Left renal pelvis (tissue), 4 donors: Measurements from ENCODE around the gene XPO1. TPM values are rescaled to one million over a fixed set of nuclear protein-coding genes. Genes with fewer than 3 reads are reported as not detected.
"Not testable (repeated sequence)": the region's sequence is repeated elsewhere in the genome, so short reads cannot be mapped to it uniquely, and the experiment has no call there.

ENCODE experiments used
- DNase-seq, 4 donors: peaks; one replicate each; pipeline ENCODE4 v3.0.0-alpha.2; 2013; ENCODE audit warnings: low read depth in 4 of 4, low spot score in 3 of 4
- polyA plus RNA-seq, 4 donors: library from polyadenylated mRNA; unstranded; fragments of 120-200 nt; gene quantifications; one replicate each; pipeline ENCODE4 v1.2.1, GENCODE V29; 2013; ENCODE audit not compliant: insufficient read length in 4 of 4

The XPO1 gene, protein sequence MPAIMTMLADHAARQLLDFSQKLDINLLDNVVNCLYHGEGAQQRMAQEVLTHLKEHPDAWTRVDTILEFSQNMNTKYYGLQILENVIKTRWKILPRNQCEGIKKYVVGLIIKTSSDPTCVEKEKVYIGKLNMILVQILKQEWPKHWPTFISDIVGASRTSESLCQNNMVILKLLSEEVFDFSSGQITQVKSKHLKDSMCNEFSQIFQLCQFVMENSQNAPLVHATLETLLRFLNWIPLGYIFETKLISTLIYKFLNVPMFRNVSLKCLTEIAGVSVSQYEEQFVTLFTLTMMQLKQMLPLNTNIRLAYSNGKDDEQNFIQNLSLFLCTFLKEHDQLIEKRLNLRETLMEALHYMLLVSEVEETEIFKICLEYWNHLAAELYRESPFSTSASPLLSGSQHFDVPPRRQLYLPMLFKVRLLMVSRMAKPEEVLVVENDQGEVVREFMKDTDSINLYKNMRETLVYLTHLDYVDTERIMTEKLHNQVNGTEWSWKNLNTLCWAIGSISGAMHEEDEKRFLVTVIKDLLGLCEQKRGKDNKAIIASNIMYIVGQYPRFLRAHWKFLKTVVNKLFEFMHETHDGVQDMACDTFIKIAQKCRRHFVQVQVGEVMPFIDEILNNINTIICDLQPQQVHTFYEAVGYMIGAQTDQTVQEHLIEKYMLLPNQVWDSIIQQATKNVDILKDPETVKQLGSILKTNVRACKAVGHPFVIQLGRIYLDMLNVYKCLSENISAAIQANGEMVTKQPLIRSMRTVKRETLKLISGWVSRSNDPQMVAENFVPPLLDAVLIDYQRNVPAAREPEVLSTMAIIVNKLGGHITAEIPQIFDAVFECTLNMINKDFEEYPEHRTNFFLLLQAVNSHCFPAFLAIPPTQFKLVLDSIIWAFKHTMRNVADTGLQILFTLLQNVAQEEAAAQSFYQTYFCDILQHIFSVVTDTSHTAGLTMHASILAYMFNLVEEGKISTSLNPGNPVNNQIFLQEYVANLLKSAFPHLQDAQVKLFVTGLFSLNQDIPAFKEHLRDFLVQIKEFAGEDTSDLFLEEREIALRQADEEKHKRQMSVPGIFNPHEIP (N-terminal part only)
- 100 to 1,000 TPM; 206 to 265 (median 257) TPM for polyA plus RNA-seq

DNA sequence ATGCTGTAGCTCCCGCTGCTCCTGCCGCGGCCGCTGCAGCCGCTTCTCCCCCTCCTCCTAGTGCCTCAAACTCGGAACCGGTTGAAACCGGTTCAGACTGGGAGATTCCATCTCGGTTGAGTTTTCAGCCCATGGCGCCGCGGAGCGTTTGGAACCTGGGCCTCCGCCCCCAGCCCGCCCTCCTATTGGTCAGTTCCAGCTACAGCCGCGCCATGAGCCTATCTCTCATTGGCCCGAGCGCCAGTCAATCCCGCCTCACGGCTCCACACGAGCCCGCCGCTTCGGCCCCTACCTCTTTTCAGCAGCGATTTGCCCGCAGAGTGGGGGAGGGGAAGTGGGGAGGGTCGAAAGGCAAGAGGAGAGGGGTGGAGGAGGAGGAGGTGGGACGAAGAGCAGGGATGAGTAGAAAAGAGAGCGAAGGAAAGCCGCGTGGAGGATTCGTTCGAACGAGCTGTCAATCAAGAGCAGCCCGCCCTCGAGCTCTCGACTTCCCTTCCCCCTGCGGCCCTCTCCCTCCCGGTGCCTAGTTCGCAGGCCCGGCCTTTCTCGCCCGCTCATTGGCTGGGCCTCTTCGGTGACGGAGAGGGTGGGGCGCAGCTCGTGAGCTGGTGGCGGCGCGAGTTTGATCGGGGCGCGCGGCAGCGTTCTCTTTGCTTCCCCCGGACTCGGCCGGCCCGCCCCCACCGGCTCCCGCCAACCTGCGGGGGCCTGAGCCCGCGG, at the start of gene XPO1:
Gene XPO1, minus strand, starts transcription at position 157 of the 720 bp plus-strand sequence. CDS start 4,459 bp downstream, outside the sequence.
- DNase-seq: peak; percentile 99 to 100 (median 99)

DNA sequence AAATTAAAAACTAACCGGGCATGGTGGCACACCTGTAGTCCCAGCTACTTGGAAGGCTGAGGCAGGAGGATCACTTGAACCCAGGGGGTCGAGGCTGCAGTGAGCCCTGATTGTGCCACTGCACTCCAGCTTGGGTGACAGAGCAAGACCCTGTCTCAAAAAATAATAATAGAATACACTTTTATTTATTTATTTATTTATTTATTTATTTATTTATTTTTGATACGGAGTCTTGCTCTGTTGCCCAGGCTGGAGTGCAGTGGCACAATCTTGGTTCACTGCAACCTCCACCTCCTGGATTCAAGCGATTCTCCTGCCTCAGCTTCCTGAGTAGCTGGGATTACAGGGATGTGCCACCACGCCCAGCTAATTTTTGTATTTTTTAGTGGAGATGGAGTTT, 48.8 kb upstream of the XPO1 start:
- not testable (repeated sequence) for DNase-seq

DNA sequence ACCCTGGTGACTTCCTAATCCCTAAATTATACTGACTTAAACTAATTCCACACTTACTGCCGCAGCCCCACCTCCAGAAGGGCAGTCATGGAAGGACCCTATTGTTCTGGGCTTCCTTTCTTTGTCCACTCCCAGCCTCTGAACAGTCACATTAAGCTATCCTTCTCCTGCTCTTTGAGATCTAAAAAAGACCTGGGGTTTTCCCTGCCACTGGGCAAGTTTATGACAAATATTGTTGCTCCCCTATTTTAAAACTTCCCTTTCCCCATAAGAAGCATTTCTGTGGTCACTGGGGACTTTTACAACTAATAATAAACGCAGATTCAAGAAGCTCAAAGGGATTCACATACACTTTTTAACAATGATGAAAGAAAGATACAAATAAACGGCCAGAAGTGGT, 47.2 kb upstream of the XPO1 start:
- no peak for DNase-seq

DNA sequence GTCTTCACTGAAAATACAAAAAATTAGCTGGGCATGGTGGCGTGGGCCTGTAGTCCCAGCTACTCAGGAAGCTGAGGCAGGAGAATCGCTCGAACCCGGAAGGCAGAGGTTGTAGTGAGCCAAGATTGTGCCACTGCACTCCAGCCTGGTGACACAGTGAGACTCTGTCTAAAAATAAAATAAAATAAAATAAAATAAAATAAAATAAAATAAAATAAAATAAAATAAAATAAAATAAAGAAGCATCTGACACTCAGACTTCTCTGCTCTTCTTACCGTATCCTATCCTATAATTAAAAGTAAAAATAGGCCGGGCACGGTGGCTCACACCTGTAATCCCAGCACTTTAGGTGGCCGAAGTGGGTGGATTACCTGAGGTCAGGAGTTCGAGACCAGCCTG, 46.2 kb upstream of the XPO1 start:
- not testable (repeated sequence) for DNase-seq

DNA sequence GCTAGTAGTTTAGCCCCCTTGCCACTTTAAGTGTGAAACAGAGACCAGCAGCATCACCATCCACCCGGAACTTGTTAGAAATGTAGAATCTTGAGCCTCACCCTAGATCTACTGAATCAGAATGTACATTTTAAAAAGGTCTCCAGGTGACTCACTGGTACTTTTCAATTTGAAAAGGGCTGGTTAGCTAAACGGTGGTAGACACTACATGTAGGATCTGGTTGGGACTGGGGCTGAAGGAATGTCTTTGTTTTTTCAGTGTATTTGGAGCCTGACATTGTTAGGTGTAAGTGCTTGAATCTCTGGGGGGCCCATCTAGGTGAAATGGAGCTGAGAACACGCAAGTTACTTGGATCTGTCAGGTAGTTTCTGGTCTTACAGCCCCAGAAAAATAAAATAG, 44.0 kb upstream of the XPO1 start:
- no peak for DNase-seq

DNA sequence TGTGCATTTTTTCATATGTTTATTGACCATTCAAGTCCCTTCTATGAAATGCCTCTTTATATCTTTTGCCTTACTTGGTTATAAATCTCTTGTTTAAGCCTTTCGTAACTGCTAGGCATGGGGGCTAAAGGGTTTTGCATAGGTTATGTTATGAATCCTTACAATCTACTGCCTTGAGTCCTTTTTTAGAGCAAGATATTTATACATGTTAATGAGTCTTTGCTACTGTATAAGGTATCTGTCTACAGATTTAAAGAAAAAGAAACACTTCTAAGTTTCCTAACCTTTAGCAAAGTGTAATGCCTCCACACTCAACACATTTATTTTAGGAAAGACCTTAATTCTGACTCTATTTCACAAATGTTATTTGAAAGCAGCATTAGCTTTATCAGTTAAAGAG, 43.6 kb upstream of the XPO1 start:
- DNase-seq: no peak

DNA sequence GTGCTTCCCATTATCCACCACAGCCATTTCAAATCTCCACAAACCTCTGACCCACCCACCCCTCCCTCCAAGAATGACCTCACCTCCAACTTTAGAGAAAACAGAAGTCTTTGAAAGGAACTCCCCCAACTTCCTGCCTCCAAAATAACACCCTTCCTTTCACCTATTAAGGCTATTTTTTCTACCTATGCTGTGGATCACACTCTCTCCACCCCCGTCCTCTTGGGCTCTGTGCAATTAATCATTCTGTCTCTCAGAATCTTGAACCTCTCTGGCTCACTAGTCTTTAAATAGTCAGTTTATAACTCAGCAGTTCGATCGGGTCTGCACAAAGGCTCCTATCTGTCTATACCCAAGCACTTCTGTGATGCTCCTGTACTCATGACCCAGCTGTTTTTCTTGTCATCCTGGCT, 37.3 kb upstream of the XPO1 start:
- DNase-seq: no peak

DNA sequence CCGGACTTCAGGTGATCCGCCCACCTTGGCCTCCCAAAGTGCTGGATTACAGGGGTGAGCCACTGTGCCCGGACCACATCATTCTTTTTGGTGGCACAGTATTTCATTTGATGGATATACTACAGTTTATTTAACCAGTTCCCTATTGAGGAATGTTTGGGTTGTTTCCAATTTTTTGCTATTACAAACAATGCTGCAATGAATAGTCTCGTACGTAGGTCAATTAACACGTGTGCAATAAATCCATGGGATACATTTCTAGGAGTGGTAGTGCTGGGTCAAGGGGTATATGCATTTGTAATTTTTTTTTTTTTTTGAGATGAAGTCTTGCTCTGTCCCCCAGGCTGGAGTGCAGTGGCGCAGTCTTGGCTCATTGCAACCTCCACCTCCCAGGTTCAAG, 28.4 kb upstream of the XPO1 start:
- DNase-seq: no peak

DNA sequence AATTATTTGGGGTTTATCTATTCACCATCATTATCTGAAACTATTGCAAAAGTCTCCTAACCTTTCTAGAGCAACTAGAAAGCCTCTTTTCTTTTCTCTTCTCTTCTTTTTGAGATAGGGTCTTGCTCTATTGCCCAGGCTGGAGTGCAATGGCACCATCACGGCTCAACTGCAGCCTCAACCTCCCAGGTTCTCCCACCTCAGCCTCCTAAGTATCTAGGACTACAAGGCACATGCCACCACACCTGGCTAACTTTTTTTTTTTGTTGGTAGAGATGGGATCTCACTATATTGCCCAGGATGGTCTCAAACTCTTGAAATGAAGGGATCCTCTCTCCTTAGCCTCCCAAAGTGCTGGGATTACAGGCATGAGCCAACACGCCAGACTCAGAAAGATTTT, 24.5 kb upstream of the XPO1 start:
- no peak for DNase-seq

DNA sequence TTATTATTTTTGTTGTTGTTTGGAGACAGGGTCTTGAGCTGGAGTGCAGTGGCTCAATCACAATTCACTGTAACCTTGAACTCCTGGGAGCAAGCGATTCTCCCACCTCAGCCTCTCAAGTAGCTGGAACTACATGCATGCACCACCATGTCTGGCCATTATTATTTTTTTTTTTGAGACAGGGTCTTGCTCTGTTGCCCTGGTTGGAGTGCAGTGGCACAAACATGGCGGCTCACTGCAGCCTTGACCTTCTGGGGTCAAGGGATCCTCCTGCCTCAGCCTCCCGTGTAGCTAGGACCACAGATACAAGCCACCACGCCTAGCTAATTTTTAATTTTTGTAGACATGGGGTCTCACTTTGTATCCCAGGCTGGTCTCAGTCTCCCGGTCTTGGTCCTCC, 20.0 kb upstream of the XPO1 start:
- no peak for DNase-seq

DNA sequence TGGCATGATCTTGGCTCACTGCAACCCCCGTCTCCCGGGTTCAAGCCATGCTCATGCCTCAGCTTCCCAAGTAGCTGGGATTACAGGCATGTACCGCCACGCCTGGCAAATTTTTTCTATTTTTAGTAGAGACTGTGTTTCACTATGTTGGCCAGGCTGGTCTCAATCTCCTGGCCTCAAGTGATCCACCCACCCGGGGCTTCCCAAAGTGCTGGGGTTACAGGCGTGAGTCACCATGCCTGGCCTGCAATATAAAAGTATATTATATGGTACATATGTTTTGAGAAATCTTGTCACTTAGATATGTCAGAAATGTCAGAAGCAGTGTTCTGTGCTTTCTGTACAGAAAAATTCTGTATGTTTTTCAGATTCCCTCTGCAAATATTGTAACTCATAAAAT, 19.2 kb upstream of the XPO1 start:
- DNase-seq: no peak

DNA sequence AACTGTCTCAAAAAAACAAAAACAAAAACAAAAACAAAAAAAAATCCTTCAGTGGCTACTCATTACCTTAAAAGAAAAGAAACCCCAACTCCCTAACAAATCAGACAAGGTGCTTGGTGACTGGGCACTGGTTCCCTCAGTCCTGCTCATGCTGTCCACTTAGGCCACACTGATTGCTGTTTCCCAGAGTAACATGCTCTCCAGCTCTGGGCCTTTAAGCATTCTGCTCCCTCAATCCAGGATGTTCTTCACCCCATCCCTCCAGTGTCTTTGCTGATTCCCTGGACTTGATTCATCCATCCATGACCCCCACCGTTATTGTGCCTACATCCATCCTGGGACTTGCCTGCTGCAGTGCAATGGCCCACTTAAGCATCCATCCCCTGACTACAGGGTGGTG, 16.4 kb upstream of the XPO1 start:
- DNase-seq: no peak

DNA sequence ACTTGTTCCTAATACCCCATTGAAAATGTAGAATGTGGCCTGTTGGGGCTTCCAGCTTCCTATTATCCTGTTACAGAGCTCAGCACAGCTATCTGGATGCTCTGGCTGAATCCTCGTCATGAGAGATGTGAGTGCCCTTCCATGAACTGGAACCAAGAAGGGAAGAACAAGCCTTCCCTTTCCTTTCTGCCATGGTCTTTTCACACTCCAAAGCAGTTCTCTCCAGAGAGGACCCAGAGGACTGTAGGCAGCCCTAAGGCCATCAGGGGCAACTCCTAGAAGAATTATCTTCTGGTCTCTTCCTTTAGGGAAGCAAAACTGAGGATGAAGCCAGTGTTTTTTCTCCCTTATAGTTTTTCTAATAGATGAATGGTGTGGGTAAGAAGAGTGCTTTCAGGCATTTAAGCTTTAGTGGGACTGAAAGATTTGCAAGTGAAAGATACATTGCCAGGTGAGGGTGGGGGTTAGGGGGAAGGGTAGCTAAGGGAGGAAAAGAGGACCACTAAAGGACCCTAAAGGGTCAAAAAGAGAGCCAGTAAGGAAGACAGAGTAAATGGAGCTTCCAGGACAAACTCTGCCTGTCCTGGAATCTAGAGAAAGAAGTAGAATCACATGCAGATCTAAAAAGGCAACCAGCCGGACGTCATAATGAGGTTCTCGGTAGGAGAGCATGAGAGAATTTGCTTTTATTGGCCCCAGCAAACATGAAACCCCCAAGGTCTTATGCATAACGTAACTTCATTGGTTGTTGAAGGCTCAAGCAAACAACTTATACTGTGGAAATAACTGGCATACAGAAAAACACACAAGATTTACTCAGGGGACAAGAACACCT, 12.4 kb upstream of the XPO1 start:
- no peak for DNase-seq

DNA sequence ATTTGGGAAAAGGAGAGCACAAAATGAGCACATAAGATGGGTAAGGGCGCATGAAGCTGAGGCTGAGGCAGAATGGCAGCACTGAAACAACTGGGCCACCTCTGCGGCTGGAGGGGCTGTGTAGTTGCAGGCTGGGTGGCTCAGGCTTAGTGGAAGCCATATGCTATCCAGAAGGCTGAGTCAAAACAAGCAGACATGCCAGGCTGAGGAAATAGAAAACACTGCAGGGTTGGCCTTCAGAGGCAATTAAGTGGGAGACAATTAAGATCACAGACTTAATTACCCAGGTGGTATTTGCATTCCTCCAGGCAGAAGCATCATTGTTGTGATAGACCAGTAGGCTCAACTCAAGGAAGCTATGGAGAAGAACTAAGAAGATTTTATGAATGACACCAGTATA, 11.4 kb upstream of the XPO1 start:
- no peak for DNase-seq

DNA sequence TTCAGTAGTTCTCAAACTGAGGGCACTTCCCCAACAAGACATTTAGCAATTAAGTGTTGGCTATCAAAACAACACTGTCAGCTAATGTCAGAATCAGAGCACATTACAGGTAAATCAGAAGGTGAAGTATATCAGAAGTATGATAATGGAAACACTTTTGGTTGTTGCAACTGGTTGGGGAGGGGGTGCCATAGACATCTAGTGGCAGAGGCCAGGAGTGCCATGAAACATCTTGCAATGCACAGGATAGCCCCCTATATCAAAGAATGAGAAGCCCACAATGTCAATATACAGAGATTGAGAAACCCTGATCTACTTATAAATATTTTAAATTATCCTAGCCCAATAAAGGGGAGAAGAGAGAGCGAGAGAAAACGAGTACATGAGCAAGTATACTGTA, 4.9 kb upstream of the XPO1 start:
- DNase-seq: no peak

DNA sequence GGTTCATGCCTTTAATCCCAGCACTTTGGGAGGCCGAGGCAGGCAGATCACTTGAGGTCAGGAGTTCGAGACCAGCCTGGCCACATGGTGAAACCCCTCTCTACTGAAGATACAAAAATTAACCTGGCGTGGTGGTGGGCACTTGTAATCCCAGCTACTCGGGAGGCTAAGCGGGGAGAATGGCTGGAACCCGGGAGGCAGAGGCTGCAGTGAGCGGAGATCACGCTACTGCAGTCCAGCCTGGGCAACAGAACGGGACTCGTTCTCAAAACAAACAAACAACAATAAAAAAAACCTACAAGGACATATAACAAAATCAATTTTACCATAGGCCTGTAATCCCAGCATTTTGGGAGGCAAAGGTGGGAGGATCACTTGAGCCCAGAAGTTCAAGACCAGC, 2.0 kb upstream of the XPO1 start:
- not testable (repeated sequence) for DNase-seq

DNA sequence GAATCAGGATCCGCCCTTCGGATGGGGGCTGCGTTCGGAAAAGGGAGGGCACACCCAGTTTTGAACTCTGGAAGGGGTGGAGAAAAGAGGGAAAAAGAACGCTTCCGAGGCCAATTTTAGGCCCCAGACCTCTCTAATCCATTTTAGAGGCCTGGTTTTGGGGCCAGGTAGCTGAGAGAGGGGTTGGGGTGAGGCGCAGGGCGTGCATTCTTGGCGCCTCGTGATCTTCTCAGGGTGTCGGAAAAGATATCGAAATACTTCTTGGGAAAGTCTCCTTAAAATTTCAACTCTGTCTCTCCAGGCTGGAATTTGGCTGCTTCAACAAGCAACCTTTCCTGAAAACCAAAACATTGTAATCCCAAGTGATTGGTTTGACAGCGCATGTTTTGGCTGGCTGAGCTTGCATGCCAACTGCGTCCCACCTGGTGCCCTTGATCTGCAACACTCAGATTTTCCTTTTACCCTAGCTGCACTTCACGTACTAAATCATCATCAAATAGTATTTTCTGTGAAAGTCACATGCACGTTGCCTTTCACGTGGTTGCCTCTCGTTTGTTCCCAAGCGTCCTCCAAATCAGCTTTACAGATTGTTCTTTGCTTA, 864 bp upstream of the XPO1 start:
- peak in 1 of 4 donors; percentile 57 for DNase-seq

DNA sequence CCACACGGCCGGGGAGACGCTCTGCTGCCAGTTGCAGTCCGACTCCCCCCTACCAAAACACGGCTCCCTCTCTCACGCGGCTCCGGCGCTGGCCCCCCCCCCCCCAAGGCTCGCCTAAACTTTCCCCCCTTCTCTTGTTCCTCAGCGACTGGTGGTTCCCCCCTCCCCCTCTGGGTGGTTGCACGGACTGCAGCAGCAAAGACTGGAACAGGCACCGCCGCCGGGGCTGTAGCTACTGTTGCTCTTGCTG, 281 bp downstream of the XPO1 start:
- DNase-seq: no peak

DNA sequence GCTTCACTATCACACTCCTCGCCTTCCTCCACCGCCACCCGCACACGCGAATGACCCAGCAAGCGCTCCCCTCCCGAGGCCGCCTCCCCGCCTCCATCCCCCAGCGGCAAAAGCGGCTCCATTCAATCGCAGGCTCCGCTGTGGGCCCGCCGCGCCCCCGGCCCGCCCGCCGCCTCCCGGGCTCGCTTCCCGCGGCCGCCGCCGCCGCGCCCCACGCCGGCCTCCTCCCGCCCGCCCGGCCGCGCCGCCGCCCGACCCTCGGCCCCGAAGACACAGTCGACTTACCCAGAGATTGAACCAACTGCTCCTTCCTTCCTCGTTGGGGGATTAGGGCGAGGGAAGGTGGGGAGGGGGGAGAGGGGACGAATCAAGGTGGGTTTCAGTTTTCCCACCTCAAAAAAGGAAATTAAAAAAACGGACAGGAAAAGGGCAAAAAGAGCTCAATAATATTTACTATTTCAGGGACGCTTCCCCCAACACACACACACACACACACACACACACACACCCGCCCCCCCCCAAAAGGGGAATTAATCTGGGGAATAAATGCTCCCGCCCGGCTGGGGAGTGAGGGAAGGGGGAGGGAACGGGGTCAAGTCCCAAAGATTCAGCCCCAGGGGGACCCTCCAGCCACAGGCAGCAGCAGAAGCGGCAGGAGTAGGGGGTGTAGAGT, 743 bp downstream of the XPO1 start:
- DNase-seq: no peak
